BE2C (cell line): Measurements from ENCODE around the gene SYNPO2.

Experiments used
- DNase-seq: peaks from one replicate; pipeline ENCODE4 v3.0.0-alpha.2; 2020
- H3K27me3 ChIP-seq: fragments of 250-450 bp; sonication (Bioruptor Pico); 2 replicates; pipeline ENCODE4 v1.5.1; 2020; ENCODE audit warnings: mild to moderate bottlenecking
- H3K36me3 ChIP-seq: fragments of 250-450 bp; sonication (Bioruptor Pico); 2 replicates; pipeline ENCODE4 v1.5.1; 2020; ENCODE audit warnings: mild to moderate bottlenecking
- H3K4me1 ChIP-seq: fragments of 250-450 bp; sonication (Bioruptor Pico); 2 replicates; pipeline ENCODE4 v1.5.1; 2020
- H3K4me3 ChIP-seq: 2 replicates; pipeline ENCODE4 v1.5.1; 2011; ENCODE audit warnings: low read depth, low read length
- H3K9me3 ChIP-seq: fragments of 250-450 bp; sonication (Bioruptor Pico); 2 replicates; pipeline ENCODE4 v1.5.1; 2020
- CTCF ChIP-seq: IDR thresholded peaks from 2 replicates; pipeline ENCODE4 v1.5.1; 2012; ENCODE audit warnings: mild to moderate bottlenecking, low read depth, low read length

The SYNPO2 gene

DNA sequence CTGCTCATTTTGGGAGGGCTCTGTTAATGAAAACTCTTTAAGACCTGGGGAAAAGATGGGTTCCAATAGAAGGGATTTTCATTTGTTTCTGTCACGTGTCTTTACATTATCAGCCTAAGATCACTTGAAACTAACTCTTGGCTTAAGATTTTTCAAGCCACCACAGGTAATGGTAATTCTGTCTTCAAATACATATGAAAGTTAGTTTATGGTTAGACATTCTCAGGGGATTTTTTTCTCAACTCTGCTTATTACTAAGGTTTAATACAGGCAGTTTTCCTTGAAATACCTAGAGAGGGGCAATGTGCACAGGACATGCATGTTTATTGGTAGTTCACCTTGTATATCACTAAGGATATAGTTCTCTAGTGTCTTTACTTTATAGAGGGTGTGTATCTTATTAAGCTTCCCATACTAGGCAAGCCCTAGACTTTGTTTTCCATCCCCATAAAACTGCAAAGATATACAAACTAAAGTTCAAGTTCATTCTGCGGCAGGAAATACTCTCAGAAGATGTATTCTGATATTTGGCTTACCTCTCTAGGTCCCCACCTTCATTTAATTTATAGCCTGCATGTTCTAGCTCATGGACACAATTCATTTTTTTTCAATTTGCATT, 208.7 kb downstream of the SYNPO2 start:
- H3K4me3 ChIP-seq = no peak overlapping the region
- no peak for DNase-seq
- peaks cover 19% of the 10 kb centered on the region for H3K4me1 ChIP-seq
- TF ChIP-seq CTCF = no peak
- no peaks in the 10 kb centered on the region for H3K9me3 ChIP-seq
- no peaks in the 10 kb centered on the region for H3K27me3 ChIP-seq
- no peaks in the 10 kb centered on the region for H3K36me3 ChIP-seq

GRCh38 chr4:119098306-119098705, 209.7 kb downstream of the SYNPO2 start:
- no peak for DNase-seq
- Histone ChIP-seq H3K4me1 (peaks cover 19% of the 10 kb centered on the region), H3K36me3 (no peaks in the 10 kb centered on the region), H3K4me3 (no peak overlapping the region), H3K9me3 (no peaks in the 10 kb centered on the region), H3K27me3 (no peaks in the 10 kb centered on the region)
- TF ChIP-seq CTCF = no peak

DNA sequence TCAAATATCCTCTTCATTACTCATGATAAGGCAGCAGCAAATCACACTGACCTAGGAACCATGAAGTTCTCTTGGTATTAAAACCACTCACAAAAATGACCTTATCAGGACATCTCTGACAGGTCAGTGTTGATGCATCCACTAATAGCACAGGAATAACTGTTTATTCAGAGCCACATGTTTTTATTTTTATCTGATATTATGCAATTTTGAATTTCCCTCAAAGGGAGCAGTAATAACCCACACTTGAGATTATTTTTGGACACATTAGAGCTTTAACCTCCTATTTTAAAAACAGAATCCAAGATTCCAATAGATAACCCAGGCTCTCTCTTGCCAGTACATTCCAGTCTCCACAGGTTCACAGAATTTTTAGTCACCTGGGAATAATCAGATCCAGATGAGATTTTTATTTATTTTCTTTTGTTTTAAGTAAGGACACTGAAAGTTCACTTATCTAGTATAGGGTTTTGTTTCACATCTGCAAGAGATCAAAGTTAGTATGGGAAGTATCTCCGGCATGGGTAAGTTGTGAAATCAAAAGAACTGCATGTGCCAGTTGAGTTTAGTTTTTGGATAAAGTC, 210.7 kb downstream of the SYNPO2 start:
- no peaks in the 10 kb centered on the region for H3K9me3 ChIP-seq
- H3K27me3 ChIP-seq = no peaks in the 10 kb centered on the region
- DNase-seq = no peak
- no peak for TF ChIP-seq CTCF
- H3K36me3 ChIP-seq = no peaks in the 10 kb centered on the region
- H3K4me1 ChIP-seq = peaks cover 19% of the 10 kb centered on the region
- no peak overlapping the region for H3K4me3 ChIP-seq

- TF ChIP-seq CTCF = no peak
- Histone ChIP-seq H3K9me3 (no peaks in the 10 kb centered on the region), H3K27me3 (no peaks in the 10 kb centered on the region), H3K4me1 (peaks cover 14% of the 10 kb centered on the region), H3K36me3 (no peaks in the 10 kb centered on the region), H3K4me3 (no peak overlapping the region)
- DNase-seq = no peak
These were observed 212.0 kb downstream of the SYNPO2 start for GRCh38 chr4:119100655-119101054.

DNA sequence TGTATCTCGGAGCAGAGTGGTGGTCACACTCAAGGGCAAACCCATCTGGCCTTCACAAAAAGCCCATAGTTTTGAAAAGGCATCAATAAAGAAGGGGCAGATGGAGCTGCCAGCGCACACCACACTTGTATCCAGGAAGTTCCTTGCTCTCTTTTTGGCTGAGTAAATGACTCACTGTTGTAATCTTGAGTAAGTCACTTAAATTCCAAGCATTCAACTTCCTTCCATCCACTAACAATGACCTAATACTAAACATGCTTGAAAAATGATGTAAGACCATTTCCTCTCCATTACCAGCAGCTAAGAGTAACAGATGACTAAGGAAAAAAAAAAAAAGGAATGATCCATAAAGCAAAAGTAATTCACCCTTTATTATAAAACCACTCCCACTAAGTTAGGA, 214.6 kb downstream of the SYNPO2 start:
- no peak for DNase-seq

More for the DNA sequence above, 214.6 kb downstream of the SYNPO2 start:
- H3K27me3 ChIP-seq = no peaks in the 10 kb centered on the region
- peaks cover 9% of the 10 kb centered on the region for H3K4me1 ChIP-seq
- TF ChIP-seq CTCF = no peak
- H3K4me3 ChIP-seq = no peak overlapping the region
- H3K9me3 ChIP-seq = no peaks in the 10 kb centered on the region
- H3K36me3 ChIP-seq = no peaks in the 10 kb centered on the region
